Neural progenitor cell (in vitro differentiated cells): ENCODE measurements around the gene MRTO4.

Source experiments
- CTCF ChIP-seq: fragments of 200-600 bp; sonication (generic); IDR thresholded peaks from 2 replicates; pipeline ENCODE4 v1.5.1; 2017; ENCODE audit warnings: antibody characterized with exemption, mild to moderate bottlenecking
- EZH2phosphoT487 ChIP-seq: fragments of 200-600 bp; sonication (generic); IDR thresholded peaks from 2 replicates; pipeline ENCODE4 v1.6.1; 2017; ENCODE audit warnings: antibody characterized with exemption

- TF ChIP-seq CTCF (no peak), EZH2phosphoT487 (no peak)
Measured at GRCh38 chr1:19272064-19272463, 20.5 kb downstream of the MRTO4 start.
